ENCODE results near the gene ALDOA.
"Not testable (repeated sequence)": the region's sequence is repeated elsewhere in the genome, so short reads cannot be mapped to it uniquely, and the experiment has no call there.

Gene ALDOA

GRCh38 chr16:30112197-30113030, 46.9 kb downstream of the ALDOA start:
- peak; percentile 48 for DNase-seq (ENCODE audit: low read depth)
- no peak overlapping the region for H3K4me3 ChIP-seq (ENCODE audit: low read depth, low read length)
- TF ChIP-seq CTCF (IDR thresholded peaks at IDR 0.05; ENCODE audit: low read depth, low read length, missing control alignments) = peak; percentile 97

GRCh38 chr16:30113031-30113710, 47.6 kb downstream of the ALDOA start, which contains the start of gene GDPD3:
Gene GDPD3, minus strand, starts transcription at chr16:30113537. Its CDS starts 59 bp downstream, at chr16:30113478.
- DNase-seq (ENCODE audit: low read depth) = no peak
- no peak within 1 kb of the TSS for H3K4me3 ChIP-seq (ENCODE audit: low read depth, low read length)
- TF ChIP-seq CTCF (IDR thresholded peaks at IDR 0.05; ENCODE audit: low read depth, low read length, missing control alignments) = no peak

- no peak for TF ChIP-seq CTCF (IDR thresholded peaks at IDR 0.05; ENCODE audit: low read depth, low read length, missing control alignments)
- DNase-seq (ENCODE audit: low read depth) = no peak
- no peak overlapping the region for H3K4me3 ChIP-seq (ENCODE audit: low read depth, low read length)
Observed at GRCh38 chr16:30113711-30114333, 48.3 kb downstream of the ALDOA start.

GRCh38 chr16:30114411-30114810, 48.9 kb downstream of the ALDOA start:
- no peak for DNase-seq (ENCODE audit: low read depth)
- no peak for TF ChIP-seq CTCF (IDR thresholded peaks at IDR 0.05; ENCODE audit: low read depth, low read length, missing control alignments)
- no peak overlapping the region for H3K4me3 ChIP-seq (ENCODE audit: low read depth, low read length)

GRCh38 chr16:30114833-30115232, 49.3 kb downstream of the ALDOA start:
- not testable (repeated sequence) for H3K4me3 ChIP-seq (ENCODE audit: low read depth, low read length); DNase-seq (ENCODE audit: low read depth)

GRCh38 chr16:30115238-30115637, 49.7 kb downstream of the ALDOA start:
- DNase-seq (ENCODE audit: low read depth) = no peak
- TF ChIP-seq CTCF (IDR thresholded peaks at IDR 0.05; ENCODE audit: low read depth, low read length, missing control alignments) = no peak
- no peak overlapping the region for H3K4me3 ChIP-seq (ENCODE audit: low read depth, low read length)

Measured in GM12864 (cell line).